Activated gamma-delta T cell (primary cell): Measurements from ENCODE around the gene GFI1B.
"Not testable (repeated sequence)": the region's sequence is repeated elsewhere in the genome, so short reads cannot be mapped to it uniquely, and the experiment has no call there.

Source experiments
- DNase-seq: peaks from one replicate; lab custom pipeline; 2025; lab: John Stamatoyannopoulos, UW
- total RNA-seq, 2 donors: gene quantifications; one replicate each; lab custom pipeline; 2026; lab: John Stamatoyannopoulos, UW

The GFI1B gene
- 0.36 to 5.4 reads per million in 2 donors for total RNA-seq

DNA sequence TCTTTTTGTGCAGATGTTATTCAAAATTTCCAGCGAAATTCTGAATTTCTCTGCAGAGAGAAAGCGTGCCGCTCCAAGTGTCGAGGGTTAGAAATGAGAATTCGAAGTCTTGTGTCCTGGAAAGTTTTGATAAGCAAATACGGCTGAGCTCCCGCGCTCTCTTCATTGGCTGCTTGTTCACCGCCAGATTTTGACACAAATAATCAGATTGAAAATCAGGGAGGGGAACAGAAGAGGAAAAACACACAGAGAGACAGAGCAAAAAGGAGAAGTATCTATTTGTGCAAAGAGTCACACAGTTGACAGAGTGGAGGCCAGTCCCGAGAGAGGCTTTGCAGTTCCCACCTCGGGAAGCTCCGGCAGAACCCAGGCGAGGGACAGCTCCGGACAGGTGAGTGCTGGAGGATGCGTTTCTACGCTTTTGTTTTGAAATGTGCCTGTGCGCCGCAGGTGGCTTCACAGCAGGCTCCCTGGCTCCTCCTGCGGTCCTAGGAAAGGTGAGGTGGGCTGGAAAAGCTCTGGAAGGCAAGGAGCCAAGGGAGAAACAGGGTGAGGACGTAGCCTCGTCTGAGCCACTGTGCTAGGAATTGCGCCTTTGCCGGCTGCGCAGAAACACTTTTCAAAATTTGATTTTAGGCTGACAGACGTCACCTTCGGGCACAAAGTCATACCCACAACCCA, at the start of gene GFI1B:
TSS of gene GFI1B (plus strand) at position 244 of the 681 bp plus-strand sequence. CDS start 7,985 bp downstream, outside the sequence.
- DNase-seq, result no peak

DNA sequence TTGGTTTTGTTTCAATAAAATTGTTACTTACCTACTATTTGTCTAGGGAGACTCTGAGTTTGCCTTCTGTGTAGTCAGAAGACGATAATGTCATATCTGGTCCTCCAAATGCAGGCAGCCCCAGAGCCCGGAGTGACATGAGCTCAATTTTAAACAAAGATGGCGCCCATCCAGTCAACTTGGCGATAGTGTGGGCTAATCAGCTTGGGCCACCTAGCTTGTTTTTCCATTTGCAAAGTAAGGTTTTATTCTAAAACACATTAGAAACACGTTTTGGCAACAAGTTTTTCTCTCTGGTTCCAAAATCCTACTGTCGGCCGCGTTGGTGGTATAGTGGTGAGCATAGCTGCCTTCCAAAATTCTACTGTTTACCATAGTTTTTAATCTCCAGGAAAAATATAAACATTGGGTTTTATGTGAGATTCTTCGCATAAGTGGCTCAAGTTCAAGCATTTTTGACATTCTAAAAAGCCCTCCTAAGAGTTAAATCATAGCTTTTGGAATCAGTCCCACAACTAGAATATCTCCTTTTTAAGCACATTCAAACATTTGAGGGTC, 47.2 kb upstream of the GFI1B start:
- no peak for DNase-seq

DNA sequence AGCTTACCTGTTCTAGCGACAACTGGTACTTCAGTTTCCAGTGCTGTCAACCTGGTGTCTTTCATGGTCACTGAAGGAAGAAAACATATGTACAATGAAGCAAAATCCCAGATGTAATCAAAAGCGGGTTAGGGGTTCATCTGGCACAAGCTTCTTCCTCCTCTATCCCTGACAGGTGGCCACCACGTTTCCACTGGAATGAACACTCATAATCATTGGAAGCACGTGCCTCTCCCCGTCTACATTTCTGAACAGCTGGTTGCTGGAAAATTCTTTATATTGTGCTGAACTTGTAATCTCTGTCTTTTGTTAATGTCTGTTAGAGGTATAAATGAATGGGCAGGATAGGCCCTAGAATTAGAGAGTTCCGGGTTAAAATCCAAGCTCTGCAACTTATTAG, 43.5 kb upstream of the GFI1B start:
- DNase-seq, result no peak

DNA sequence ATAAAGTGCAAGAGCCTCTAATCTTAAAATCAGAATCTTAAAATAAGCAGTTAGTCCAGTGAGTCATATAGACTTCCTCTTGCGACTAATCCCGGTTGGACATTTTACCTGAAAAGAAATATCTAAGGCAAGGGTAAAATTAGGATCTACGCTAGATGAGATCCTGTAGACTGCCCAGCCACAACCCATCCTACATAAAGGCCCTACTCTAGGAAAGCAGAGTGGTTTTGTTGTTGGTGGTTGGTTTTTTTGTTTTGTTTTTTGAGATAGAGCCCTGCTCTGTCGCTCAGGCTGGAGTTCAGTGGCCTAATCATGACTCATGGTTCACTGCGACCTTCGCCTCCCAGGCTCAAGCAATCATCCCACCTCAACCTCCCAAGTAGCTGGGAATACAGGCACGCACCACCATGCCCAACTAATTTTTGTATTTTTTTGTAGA, 41.0 kb upstream of the GFI1B start:
- no peak for DNase-seq

DNA sequence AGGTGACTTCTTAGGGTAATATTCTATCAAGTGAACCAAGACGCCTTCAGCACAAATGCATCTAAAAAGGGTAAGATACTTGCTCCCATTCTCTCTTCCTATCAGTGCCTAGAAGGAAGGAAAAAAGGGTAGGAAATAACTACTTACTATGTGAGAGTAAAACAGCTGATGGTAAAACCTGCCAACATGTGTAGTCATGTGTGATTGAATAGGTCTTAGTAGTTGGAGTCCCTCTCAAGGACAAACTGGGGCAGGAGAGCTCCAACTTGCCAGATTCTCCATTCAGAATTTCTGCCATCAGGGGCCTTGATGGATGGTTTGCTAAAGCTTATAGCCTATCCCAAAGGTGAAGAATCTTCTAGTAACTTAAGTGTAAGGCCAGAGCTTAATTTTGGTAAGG, 39.3 kb upstream of the GFI1B start:
- DNase-seq, result no peak

DNA sequence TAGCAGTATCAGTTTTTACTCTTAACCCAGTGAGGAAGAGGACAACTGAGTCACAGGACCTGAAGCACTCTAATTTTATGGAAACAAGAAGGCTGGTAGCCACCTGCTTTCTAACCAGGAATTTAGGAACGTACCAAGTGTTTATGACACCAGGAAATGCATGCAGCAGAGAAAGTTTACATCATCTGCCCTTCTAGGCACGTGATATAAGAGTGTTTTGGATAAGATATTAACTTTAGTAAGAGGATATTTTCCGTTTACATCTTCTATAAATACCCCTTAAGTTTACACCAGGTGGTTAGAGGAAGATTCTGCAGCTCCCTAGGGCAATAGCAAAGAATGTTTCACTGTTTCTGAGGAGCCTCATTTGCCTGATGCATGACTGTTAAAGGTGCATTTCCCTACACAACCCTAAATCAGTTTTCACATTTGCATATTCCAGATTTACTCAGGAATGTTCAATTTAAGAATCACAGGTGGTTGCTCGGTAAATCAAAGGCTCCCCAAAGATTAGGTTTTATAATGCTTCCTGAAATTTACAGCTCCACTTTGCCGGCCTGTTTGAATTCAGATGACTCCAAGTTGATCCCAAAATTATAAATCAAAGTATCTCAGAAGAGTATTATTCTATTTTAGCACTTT, 35.8 kb upstream of the GFI1B start:
- no peak for DNase-seq

DNA sequence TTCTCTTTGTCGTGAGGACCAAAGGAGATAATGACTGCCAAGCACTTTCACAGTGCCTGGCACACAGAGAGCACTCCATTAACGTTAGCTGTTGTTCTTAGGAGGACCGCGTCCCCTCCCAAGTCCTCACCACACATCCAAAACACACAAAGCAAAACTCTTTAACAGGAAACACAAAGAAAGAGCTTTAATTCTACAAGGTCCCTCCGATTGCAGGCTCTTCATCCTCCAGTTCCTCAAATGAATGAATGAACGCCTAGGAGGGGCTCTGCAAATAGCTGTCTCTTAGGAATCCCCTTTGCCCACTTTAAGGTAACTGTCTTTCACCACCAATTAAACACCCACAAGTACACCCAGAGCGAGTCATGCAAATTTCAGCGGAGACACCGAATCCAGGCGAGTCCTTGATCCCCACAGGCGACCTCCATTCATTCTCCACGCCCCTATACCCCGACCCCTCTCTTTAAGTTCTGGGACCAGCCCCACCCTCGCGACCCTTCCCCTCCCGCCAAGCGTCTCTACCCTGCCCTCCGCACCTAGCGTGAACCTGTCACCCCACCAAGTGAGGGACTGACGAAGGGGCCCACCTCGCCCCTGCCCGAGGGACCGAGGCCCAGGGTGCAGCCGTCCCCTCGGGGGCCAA, 34.7 kb upstream of the GFI1B start:
- DNase-seq, result no peak

DNA sequence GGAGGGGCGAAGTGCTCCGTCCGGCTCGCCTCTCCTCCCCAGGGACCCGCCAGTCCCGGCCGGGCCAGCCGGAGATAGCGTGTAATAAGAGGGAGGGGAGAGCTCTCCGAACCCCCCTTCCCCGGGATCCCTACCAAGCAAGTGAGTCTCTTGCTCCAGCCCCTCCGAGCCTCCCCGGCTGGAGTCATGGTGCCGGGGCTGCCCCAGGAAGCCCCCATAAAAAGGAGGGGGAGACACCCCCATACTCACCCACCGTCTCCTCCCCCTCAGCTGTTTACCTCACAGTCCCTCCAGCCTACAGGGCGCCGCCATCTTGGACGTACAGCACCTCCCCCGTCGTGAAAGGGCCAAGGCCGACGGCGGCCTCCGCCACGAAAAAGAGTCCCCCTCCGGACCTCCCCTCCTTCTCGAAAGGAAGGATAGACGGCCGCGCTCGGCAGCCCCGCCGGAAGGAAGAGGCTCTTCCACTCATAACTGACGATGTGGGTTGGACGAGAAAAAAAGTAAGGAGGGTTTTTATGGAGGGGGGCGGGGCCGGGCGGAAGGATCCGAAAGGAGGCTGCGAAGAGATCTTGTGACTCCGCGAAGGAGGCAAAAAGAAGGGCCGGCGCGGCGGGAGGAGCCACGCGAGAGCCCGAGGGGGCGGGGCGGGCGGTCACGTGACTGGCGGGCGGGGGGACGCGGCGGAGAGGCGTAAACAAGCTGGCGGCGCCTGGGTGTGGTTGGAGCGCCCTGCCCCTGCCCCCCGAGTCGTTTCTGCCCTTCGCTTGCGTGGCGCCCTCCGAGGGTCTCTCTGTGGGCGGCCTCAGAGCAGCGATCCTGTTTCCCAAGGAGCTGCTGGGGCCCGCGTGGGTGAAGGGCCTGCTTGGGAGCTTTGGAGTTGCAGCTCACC, 34.0 kb upstream of the GFI1B start, which contains the start of gene TSC1:
TSS of gene TSC1 (minus strand) at position 323 of the 892 bp plus-strand sequence. CDS start 15,744 bp downstream, outside the sequence.
- peak; percentile 98 for DNase-seq

DNA sequence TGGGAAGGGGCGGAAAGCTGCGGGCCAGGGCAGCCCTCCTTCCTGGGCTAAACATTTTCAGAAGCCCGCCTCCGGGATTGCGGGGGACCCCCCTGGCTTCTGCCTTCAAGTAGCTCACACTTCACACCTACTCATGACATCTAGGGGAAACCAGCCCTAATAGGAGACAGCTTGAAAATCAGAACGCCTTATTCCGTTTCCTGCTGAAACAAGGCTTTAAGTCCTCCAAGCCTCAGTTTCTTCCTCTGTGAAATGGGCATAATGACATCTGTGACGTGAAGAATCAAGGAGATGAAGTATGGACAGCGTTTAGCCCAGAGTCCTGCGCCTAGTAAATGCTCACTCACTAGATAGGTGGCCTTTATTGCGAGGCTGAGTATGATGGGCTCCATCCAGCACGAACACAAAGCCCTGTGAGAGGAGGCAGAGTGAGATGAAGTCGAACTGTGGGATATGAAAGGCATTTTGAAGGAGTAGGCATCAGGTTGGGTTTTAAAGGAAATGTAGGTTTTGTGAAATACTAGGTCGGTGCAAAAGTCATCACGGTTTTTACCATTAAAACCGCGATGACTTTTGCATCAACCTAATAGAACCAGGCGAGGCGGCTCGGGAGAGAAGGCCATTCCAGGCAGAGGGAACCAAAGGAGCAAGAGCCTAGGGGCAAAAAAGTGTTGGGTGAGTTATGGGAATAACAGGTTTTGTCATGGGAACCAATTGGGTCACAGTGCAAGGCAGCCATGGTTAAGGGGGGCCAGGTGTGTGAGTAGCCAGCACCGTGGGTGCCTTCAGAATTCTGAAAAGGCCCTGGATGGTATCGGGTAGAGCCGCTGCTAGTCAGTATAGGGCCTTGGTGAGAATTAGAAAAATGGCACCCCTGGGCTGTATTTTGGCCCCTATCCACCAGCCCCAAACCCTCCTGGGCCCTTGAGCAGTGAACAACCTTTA, 33.0 kb upstream of the GFI1B start:
- DNase-seq, result no peak

DNA sequence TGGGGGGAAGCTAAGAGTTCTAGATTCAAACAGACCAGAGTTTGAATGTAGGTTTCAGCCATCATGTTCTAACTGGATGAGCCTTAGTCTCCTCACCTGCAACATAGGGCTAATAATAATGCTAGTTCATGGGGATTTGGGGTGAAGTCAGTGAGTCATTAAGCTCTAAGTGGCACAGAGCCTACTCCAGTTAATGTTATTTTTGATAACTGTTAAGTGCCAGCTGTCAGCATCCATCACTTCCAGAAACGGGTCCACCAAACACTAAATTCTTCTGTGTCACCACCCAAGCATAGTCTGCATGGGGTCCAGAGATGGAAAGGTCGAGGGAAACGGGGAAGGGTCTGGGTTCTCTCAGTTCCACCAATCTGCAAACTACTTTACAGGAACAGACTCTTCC, 32.3 kb upstream of the GFI1B start:
- no peak for DNase-seq

DNA sequence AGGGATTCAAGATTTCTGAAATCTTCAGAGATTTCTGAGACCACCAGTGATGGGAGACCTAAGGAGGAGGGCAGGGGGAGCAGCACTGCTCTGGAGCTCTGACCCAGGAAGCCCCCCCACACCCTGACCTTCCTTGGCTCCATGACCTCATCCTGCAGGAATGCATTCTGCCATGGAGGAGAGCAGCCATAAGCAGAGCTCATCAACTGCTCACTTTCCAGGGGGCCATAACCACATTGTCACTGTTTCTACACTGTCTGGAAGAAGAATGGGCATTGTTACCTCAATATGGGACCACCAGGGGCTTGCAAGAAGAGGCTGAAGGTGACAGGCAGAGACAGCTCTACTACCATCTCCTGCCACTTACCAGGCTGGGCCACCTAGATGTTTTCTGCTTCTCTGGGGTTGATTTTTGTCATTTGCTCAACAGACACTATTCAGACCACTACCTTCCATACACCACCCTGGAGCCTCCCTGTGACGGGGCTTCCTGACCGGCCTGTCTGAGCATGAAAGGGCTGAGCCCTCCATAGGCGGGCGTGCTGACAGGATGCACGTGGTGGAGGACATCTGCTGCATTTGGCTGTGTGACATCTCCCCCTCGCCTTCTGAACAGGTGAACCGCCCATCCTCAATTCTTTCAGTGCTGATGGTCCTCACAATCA, 31.7 kb upstream of the GFI1B start:
- no peak for DNase-seq

DNA sequence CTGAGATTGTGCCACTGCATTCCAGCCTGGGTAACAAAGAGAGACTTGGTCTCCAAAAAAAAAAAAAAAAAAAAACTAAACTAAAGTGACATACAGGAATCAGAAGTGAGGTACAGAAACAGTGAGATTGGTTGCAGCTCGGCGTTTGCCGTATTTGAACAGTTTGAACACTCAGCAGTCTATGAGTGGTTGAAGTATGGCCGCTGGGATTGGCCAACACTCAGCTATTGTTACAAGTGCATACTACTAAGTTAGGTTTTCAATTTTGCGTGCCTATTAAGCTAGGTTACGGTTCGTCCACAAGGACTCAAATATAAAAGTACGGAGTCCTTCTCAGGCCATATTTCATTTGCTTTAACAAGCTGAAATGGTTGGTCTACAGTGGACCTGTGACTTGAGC, 30.7 kb upstream of the GFI1B start:
- no peak for DNase-seq

DNA sequence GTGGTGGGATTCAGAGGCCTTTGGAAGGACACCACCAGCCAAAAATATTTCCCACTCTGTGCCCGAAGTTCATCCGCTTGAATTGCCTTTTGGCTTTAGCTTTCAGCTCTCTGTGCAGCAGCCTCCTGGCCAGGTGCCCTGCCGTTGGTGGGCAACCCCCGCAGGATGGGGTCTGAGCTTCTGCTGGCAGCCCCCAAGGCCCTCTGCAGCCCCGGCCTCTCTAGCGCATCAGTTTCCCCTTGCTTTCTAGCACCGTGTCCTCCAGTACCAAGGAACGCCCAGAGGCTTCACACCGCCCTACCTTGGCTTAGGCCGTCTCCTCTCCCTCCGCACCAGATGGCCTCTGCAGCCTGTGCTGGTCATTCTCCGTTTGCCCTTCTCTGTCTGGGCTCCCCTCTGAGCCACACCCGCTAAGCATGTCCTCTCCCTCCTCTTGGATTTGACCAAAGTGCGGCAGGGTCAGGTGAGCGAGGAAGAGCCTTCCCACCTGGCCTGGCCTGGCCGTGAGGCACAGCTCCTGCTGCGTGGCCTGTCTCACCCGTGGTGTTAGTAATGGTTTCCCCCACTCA, 29.9 kb upstream of the GFI1B start:
- DNase-seq, result no peak

DNA sequence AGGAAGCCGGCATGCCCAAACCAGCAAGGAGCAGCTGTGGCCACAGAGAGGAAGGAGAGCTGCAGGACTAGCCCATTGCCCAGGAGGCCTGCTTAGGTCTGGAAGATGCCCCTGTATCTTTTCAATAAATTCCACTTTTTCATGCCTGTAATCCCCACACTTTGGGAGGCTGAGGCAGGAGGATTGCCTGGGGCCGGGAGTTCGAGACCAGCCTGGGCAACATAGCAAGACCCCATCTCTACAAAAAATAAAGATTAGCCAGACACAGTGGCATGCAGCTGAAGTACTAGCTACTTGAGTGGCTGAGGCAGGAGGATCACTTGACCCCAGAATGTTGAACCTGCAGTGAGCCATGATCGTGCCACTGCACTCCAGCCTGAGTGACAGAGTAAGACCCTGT, 28.8 kb upstream of the GFI1B start:
- no peak for DNase-seq

DNA sequence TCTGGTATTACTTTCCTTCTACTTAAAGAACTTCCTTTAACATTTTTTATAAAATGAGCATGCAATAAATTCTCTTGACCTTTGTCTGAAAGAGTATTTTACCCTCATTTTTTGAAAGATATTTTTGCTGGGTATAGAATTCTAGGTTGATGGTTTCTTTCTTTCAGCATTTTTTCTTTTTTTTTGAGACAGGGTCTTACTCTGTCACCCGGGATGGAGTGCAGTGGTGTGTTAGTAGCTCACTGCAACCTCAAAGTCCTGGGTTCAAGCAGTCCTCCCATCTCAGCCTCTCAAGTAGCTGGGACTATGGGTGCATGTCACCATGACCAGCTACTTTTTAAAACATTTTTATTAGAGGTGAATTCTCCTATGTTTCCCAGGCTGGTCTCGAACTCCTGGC, 23.4 kb upstream of the GFI1B start:
- no peak for DNase-seq

DNA sequence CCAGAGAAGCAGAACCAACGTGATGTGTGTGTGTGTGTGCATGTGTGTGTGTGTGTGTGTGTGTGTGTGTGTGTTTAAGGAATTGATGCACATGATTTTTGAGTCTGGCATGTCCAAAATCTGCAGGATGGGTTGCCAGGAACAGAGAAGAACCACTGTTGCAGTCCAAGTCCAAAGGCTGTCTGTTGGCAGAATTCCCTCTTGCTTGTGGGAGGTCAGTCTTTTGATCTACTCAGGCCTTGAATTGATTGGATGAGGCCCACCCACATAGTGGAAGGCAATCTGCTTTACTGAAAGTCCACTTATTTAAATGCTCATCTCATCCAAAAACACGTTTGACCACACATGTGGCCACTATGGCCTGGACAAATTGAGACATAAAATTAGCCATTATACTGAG, 22.7 kb upstream of the GFI1B start:
- DNase-seq, result no peak

DNA sequence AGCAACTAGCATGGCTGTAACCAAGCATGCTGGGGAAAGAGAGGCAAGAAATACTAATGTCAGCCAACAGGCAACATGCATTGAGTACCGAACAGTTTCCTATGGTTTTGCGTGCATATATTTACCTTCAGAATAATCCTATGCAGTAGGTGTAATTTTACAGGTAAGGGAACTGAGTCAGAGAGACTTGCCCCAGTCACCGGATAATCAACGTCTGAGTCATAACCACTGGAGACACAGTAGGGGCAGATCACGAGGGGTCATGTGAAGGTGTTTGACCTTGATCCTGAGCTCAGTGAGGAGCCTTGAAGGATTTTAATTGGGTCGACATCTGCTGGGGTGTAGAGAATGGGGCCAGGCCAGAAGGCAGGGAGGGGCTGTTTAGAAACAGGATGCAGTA, 20.7 kb upstream of the GFI1B start:
- DNase-seq, result no peak

DNA sequence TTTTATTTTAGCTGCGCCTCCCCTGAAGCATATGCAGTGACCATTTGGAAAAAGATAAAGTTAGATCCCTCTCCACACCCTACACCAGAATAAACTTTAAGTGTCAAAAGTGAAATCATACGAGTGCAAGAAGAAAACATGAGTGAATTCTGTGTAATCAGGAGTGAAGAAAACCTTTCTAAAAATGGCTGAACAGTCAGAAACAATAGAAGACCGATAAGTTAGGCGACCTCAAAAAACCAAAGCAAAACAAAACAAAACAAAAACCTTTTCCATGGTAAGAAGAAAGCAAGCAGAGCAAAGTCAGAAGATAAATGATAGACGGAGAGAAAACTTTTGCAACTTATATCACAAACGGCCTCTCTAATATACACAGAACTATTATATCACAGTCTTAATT, 17.5 kb upstream of the GFI1B start:
- no peak for DNase-seq

DNA sequence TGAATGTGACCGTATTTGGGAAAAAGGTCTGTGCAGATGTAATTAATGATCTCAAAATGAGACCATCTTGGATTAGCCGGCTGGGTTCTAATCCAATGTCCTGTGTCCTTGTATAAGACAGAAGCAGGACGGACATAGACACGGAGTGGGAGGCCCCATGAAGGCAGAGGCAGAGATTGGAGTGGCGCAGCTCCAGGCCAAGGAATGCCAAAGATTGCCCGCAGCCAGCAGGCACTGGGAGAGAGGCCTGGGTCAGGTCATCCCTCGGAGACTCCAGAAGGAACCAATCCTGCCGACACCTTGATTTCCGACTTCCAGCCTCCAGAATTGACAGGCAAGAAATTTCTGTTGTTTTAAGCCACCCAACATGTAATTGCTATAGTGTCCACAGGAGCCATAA, 13.0 kb upstream of the GFI1B start:
- DNase-seq, result no peak

DNA sequence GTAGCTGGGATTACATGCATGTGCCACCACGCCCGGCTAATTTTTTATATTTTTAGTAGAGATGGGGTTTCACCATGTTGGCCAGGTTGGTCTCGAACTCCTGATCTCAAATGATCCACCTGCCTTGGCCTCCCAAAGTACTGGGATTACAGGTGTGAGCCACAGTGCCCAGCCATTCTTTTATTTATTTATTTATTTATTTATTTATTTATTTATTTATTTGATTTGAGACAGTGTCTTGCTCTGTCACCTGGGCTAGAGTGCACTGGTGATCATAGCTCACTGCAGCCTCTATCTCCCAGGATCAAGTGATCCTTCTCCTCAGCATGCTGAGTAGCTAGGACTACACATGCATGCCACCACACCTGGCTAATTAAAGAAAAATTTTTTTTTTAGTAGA, 10.6 kb upstream of the GFI1B start:
- not testable (repeated sequence) for DNase-seq
